ENCODE results near the gene SURF1.
"Not testable (repeated sequence)": the region's sequence is repeated elsewhere in the genome, so short reads cannot be mapped to it uniquely, and the experiment has no call there.

SURF1 gene

DNA sequence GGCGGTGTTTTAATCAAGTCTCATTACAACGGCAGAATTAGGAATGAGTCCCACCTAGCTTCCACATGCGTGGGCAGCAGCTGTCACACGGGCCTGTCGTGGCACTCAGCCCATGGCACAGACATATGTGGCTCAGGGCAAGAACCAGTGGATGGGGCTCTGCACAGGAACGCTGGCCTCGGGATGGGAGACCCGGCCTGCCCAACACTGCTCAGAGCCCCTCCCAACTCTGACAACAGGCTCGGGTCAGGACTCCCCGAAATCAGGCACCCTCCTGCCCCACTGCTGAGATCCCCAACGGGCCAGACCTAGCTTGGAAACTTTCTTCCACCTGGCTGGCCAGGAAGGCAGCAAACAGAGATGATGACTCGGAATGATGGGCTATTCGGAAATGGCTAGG, 15.4 kb downstream of the SURF1 start:
- H3K4me3 ChIP-seq (ENCODE audit: control insufficient read depth, low read depth, low read length), result no peak overlapping the region
- TF ChIP-seq, protein P1, sequence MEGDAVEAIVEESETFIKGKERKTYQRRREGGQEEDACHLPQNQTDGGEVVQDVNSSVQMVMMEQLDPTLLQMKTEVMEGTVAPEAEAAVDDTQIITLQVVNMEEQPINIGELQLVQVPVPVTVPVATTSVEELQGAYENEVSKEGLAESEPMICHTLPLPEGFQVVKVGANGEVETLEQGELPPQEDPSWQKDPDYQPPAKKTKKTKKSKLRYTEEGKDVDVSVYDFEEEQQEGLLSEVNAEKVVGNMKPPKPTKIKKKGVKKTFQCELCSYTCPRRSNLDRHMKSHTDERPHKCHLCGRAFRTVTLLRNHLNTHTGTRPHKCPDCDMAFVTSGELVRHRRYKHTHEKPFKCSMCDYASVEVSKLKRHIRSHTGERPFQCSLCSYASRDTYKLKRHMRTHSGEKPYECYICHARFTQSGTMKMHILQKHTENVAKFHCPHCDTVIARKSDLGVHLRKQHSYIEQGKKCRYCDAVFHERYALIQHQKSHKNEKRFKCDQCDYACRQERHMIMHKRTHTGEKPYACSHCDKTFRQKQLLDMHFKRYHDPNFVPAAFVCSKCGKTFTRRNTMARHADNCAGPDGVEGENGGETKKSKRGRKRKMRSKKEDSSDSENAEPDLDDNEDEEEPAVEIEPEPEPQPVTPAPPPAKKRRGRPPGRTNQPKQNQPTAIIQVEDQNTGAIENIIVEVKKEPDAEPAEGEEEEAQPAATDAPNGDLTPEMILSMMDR (conservative IDR thresholded peaks at IDR 0.05; ENCODE audit: control insufficient read depth, insufficient read depth, low read depth, low read length), result no peak
- no peak for DNase-seq (ENCODE audit: low read depth)

DNA sequence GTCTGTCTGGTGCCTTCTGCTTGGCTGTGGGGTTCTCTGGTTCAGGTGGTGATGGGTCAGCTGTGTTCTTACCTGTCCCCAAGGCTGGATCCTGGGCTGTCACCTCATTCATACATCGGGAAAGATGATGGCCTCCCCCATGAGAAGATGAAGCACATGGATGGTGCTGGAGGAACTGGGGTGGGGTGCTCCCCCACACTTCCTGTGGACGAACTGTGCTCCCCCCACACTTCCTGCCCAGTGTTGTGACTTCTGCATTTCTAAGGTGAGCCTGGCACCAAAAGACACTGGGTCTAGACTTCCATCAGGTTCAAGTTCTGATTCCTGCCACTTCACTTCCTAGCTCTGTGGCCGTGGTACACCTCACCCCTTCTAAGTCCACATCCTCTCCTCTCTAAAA, 16.0 kb downstream of the SURF1 start:
- no peak overlapping the region for H3K4me3 ChIP-seq (ENCODE audit: control insufficient read depth, low read depth, low read length)
- TF ChIP-seq, protein P1 (conservative IDR thresholded peaks at IDR 0.05; ENCODE audit: control insufficient read depth, insufficient read depth, low read depth, low read length), result no peak
- no peak for DNase-seq (ENCODE audit: low read depth)

DNA sequence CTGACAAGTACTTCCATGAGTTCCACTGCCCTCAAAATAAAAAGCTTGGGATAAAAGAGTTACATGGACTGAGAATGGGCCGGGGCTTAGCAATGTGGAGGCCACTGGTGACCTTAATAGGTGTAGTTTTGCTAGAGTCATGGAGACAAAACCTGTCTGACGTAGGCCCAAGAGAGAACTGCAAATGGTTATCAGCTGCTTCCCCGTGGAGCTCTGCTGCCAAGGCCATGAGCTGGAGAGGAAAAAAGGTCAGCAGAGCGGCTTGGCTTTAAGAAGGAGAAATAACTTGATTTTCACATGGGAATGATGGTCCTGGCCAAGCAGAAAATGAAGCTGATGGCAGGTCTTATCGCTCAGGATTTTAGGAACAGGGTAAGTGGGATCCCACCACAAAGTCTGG, 16.6 kb downstream of the SURF1 start:
- DNase-seq (ENCODE audit: low read depth), result no peak
- H3K4me3 ChIP-seq (ENCODE audit: control insufficient read depth, low read depth, low read length), result no peak overlapping the region
- TF ChIP-seq, protein P1 (conservative IDR thresholded peaks at IDR 0.05; ENCODE audit: control insufficient read depth, insufficient read depth, low read depth, low read length), result no peak

DNA sequence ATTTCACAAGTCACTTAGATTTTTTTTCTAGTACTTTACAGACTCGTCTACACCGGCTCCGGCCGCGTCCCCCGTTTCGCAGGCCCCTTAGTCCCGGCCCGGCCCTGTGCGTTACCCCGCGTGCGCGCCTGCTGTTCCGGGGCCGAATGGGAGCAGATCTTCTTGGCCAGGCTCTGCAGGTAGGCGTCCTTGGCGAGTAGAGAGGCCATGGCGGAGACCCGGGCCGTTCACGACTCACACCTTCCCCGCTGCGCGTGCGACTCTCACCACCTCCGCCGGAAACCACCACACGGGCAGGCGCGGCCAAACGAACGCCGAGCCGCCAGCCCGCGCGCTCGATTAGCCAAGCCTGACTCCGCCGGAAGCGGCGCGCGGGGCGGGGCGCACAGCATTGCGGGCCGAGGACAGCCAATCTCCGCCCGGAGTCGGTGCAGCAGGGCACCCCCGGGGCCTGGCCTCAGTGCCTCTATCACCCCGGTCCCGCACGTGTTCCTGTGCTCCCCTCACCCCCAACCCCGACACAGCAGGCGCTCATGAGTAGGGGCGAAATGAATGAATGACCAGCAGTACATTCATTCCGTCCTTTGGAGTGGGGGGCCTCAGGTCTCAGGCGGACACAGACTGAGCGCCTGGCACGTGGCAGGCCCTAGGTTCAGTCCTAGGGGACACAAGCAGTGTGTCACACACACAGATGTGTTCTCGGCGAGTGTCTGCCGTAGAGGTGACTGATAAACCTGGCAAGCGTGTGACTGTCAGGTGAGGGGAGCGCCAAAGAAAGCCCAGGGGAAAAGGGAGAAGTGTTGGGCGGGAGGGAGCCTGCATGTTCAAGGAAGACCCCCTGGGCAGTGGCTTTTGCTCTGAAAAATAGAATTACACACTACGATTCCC, 20.1 kb downstream of the SURF1 start, which contains the start of gene SURF6:
TSS of gene SURF6 (minus strand) at position 265 of the 888 bp plus-strand sequence. CDS start at position 209, 56 bp downstream.
- H3K4me3 ChIP-seq (ENCODE audit: control insufficient read depth, low read depth, low read length), result peak within 1 kb of the TSS; percentile 95
- TF ChIP-seq, protein P1 (conservative IDR thresholded peaks at IDR 0.05; ENCODE audit: control insufficient read depth, insufficient read depth, low read depth, low read length), result no peak
- peak; percentile 80 for DNase-seq (ENCODE audit: low read depth)

DNA sequence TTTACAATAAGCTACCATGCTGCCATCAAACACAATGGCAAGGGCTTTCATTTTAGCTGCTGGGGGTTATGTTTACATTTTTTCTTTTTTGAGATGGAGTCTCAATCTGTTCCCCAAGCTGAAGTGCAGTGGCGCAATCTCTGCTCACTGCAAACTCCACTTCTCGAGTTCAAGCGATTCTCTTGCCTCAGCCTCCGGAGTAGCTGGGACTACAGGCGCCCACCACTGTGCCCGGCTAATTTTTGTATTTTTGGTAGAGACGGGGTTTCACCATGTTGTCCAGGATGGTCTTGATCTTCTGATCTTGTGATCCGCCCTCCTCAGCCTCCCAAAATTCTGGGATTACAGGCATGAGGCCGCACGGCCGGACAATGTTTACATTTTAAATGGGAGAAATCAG, 21.4 kb downstream of the SURF1 start:
- DNase-seq (ENCODE audit: low read depth), result not testable (repeated sequence)
- peak overlapping the region; percentile 95 for H3K4me3 ChIP-seq (ENCODE audit: control insufficient read depth, low read depth, low read length)

DNA sequence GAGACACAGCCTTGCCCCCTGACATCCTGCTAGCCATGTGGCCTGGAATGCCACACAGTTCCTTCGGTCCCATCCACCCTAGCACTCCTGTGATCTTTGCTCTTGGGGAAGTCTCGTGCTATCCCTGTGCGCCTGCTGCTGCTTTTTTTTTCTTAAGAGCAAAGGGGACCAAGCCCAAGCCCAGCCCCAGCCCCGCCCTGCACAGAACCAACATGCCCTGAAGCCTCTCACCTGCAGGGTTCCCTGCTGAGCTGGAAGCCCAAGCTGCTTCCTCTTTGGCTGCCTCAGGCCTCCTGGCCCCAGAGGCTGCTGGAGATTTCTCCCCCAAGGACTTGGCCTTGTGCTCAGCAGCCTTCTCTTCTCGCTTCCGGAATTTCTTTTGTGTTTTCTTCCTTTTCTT, 22.1 kb downstream of the SURF1 start:
- no peak overlapping the region for H3K4me3 ChIP-seq (ENCODE audit: control insufficient read depth, low read depth, low read length)
- no peak for DNase-seq (ENCODE audit: low read depth)
- TF ChIP-seq, protein P1 (conservative IDR thresholded peaks at IDR 0.05; ENCODE audit: control insufficient read depth, insufficient read depth, low read depth, low read length), result no peak

DNA sequence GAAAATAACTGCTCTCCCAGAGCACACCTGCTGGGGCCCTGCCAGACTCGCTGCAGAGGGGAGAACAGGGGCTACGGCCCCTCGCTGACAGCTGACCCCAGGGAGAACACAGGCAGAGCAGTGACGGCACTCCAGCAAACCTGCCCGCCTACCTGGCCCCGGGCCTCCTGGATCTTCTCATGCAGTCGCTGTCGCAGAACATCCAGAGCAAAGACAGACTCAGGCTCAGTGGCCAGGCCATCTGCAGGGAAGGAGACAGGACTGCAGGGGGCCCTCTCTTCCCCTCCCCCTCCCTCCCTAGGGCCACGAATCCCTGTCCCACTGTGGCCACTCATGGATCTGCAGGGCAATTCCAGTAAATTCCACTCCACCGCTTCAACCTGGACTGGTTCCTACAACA, 22.7 kb downstream of the SURF1 start:
- no peak for DNase-seq (ENCODE audit: low read depth)
- no peak overlapping the region for H3K4me3 ChIP-seq (ENCODE audit: control insufficient read depth, low read depth, low read length)
- TF ChIP-seq, protein P1 (conservative IDR thresholded peaks at IDR 0.05; ENCODE audit: control insufficient read depth, insufficient read depth, low read depth, low read length), result no peak
